Stimulated activated memory B cell treated with anti-CD40 and anti-IgM and Interleukin-4, amounts not matched to agents 10 μg/mL and 1 μg/mL and 100 μg/mL, for 72 hours (primary cell): Measurements from ENCODE around the gene CYP2D6.
A peak's percentile ranks its signal among the peaks of the same experiment; 100 is the strongest.
"Not testable (repeated sequence)": the region's sequence is repeated elsewhere in the genome, so short reads cannot be mapped to it uniquely, and the experiment has no call there.

ENCODE experiments used
- ATAC-seq: fragments of 150-1000 bp; cut with Tn5 transposase; 2 replicates; pipeline ENCODE4 v1.10.0; 2021
- H3K27ac Mint-ChIP-seq: one replicate; pipeline ENCODE4 v1.8.0; 2022; ENCODE audit warnings: mild to moderate bottlenecking, mixed read lengths
- H3K27me3 Mint-ChIP-seq: one replicate; pipeline ENCODE4 v1.8.0; 2022; ENCODE audit warnings: mixed read lengths
- H3K36me3 Mint-ChIP-seq: one replicate; pipeline ENCODE4 v1.8.0; 2022; ENCODE audit warnings: mixed read lengths
- H3K4me1 Mint-ChIP-seq: one replicate; pipeline ENCODE4 v1.8.0; 2022; ENCODE audit warnings: mixed read lengths
- H3K4me3 Mint-ChIP-seq: one replicate; pipeline ENCODE4 v1.8.0; 2022; ENCODE audit warnings: mild to moderate bottlenecking, moderate library complexity, mixed read lengths
- H3K9me3 Mint-ChIP-seq: one replicate; pipeline ENCODE4 v1.8.0; 2022; ENCODE audit warnings: mixed read lengths

CYP2D6 gene

GRCh38 chr22:42130639-42131431, at the start of gene CYP2D6:
CYP2D6 (minus strand) TSS chr22:42130810; CDS start chr22:42130791, 19 bp downstream.
- not testable (repeated sequence) for H3K9me3 Mint-ChIP-seq, H3K4me1 Mint-ChIP-seq, H3K4me3 Mint-ChIP-seq, H3K27ac Mint-ChIP-seq, H3K36me3 Mint-ChIP-seq
- peaks cover 21% of the 10 kb centered on the region for H3K27me3 Mint-ChIP-seq
- ATAC-seq: peak; percentile 1

DNA sequence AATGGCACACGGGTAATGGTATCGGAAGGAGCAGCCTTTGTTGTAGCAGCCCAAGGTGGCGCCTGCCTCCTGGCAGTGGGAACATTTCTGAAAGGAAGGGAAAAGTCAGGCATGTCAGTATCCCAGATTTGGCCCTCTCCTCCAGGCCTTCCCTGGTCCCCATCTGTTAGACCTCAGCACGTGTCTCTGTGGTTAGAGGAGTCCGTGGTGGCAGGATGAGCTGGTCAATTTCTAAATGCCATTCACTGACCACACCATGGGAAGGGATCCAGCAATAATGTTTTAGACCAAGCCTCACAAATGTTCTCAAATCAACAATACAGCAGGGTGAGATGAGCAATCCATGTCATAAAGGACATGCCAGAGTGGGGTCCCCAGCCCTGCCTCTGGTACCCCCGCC, 49.0 kb upstream of the CYP2D6 start:
- Mint-ChIP-seq H3K27me3 (no peaks in the 10 kb centered on the region), H3K9me3 (no peaks in the 10 kb centered on the region), H3K4me3 (no peak overlapping the region), H3K36me3 (peaks cover 35% of the 10 kb centered on the region), H3K27ac (no peak overlapping the region), H3K4me1 (peaks cover 36% of the 10 kb centered on the region)
- ATAC-seq: no peak

DNA sequence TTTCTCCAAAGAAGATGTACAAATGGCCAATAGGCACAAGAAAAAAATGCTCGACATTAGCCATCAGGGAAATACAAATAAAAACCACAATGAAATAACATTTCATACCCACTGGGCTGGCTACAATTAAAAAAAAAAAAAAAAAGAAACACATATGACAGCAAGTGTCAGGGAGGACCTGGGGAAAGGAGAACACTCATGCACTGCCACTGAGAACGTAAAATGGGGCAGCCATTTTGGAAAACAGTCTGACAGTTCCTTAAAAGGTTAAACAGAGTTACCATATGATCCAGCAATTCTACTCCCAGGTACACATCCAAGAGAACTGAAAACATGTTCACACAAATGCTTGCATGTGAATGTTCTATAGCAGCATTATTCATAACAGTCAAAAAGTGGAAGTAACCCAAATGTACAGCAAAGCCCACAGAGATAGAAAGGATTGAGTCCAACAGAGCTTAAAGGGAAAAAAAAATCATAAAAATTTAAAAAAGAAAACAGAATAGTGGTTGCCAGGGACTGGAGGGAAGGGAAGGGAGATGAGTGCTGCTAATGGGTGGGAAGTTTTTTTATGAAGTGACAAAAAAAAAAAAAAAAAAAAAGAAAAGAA, 48.4 kb upstream of the CYP2D6 start:
- H3K4me1 Mint-ChIP-seq: peaks cover 40% of the 10 kb centered on the region
- no peaks in the 10 kb centered on the region for H3K27me3 Mint-ChIP-seq
- peak; percentile 45 for ATAC-seq
- no peak overlapping the region for H3K27ac Mint-ChIP-seq
- no peaks in the 10 kb centered on the region for H3K9me3 Mint-ChIP-seq
- peaks cover 35% of the 10 kb centered on the region for H3K36me3 Mint-ChIP-seq
- no peak overlapping the region for H3K4me3 Mint-ChIP-seq

GRCh38 chr22:42177891-42178336, 47.3 kb upstream of the CYP2D6 start:
- Mint-ChIP-seq H3K27me3 (no peaks in the 10 kb centered on the region), H3K9me3 (no peaks in the 10 kb centered on the region), H3K36me3 (peaks cover 35% of the 10 kb centered on the region), H3K27ac (peak overlapping the region; percentile 14), H3K4me1 (peaks cover 37% of the 10 kb centered on the region), H3K4me3 (no peak overlapping the region)
- ATAC-seq: no peak

GRCh38 chr22:42176255-42176915, 45.8 kb upstream of the CYP2D6 start:
- no peak for ATAC-seq
- Mint-ChIP-seq H3K4me1 (peaks cover 49% of the 10 kb centered on the region), H3K27me3 (no peaks in the 10 kb centered on the region), H3K9me3 (no peaks in the 10 kb centered on the region), H3K4me3 (no peak overlapping the region), H3K36me3 (peaks cover 35% of the 10 kb centered on the region), H3K27ac (peak overlapping the region; percentile 13)

DNA sequence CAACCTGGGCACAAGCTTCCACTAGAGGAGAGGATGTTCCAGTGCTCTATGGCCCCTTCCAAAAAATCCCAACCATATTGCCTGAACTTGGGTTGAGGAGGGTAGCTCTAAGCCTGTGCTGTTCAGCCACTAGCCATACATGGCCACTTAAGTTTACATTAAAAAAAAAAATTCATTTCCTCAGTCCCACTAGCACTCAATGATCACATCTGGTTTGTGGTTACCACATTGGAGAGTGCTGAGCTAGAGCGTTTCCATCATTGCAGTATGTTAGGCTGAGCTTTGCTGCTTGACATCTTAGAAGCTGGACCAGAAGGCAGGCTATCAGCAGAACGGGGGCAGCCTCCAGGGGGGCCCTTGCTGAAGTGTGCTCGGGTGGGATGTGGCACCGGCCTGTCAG, 43.5 kb upstream of the CYP2D6 start:
- no peak for ATAC-seq
- Mint-ChIP-seq H3K27ac (peak overlapping the region; percentile 49), H3K4me1 (peaks cover 52% of the 10 kb centered on the region), H3K4me3 (no peak overlapping the region), H3K36me3 (peaks cover 39% of the 10 kb centered on the region), H3K27me3 (no peaks in the 10 kb centered on the region), H3K9me3 (no peaks in the 10 kb centered on the region)

DNA sequence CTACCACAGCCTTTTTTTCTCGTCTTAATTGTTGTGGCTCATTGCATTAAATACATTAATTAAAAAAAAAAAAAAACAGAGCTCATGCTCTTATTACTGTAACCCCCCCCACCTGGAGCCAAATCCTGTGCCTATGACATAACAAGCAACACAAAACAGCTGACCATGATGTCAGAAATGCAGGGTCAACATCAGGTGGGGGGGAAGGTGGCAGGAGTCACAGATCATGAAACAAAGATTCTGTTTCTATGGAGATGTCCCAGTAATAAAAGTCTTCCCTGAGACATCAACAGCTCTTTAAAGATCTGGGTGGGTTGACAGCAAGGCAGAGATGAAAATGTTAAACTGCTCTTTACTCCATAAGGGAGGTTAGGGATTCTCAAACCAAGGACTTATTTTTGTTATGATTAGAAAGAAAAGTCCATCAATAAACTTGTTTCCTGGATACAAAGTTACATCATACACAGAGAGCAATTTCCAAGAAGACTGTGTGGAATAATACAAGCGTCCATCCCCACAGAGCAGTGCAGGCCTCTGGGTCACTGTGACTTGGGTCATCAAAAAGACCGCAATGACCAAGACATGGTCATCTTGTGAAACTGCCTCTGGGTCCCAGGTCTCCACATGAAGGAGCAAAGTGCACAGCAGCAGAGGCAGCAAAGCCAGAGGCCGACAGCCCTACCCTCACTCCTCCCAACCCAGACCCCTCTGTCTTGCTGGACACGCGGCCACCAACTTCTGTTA, 42.7 kb upstream of the CYP2D6 start:
- peaks cover 56% of the 10 kb centered on the region for H3K4me1 Mint-ChIP-seq
- ATAC-seq: no peak
- no peaks in the 10 kb centered on the region for H3K9me3 Mint-ChIP-seq
- peaks cover 43% of the 10 kb centered on the region for H3K36me3 Mint-ChIP-seq
- no peak overlapping the region for H3K4me3 Mint-ChIP-seq
- H3K27me3 Mint-ChIP-seq: no peaks in the 10 kb centered on the region
- H3K27ac Mint-ChIP-seq: peak overlapping the region; percentile 80

- Mint-ChIP-seq H3K27ac (peak overlapping the region; percentile 80), H3K36me3 (peaks cover 42% of the 10 kb centered on the region), H3K4me3 (peak overlapping the region; percentile 31), H3K4me1 (peaks cover 55% of the 10 kb centered on the region), H3K9me3 (no peaks in the 10 kb centered on the region), H3K27me3 (no peaks in the 10 kb centered on the region)
- no peak for ATAC-seq
Measured at GRCh38 chr22:42172773-42173172, 42.2 kb upstream of the CYP2D6 start.

DNA sequence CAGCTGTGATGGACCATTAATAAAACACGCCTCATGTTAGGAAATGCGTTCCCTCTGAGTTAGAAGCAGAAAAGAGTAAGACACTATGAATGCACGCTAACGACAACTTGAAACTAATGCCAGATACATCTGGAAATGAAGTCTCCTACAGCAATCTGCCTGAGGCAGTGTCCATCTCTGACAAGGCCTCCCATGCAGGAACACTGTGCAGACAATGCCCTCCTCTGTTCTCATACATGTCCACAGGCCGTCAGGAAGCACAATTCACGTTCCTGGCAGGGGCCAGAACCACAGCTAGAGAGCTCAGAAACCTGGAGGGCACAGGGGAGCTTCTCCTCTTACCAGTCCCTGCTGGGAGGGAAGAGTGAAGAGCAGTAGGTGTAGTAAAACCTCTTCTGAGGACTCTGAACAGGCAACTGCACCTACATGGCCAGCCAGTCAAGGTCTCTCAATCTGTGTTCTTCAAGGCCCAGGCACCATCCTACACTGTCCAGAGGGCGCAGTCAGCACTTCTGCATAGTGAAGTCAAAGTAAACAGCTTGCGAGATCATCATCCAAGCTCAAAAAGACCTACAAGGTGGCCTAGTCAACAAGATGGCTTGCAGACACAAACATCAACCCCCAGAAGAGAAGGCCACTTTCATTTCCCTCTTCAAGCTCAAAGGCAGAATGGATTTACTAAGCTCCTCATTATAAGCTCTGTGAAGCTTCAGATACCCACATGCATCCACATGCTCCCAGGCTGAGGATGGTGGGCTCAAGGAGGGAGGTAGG, 41.5 kb upstream of the CYP2D6 start:
- no peaks in the 10 kb centered on the region for H3K9me3 Mint-ChIP-seq
- peak; percentile 68 for ATAC-seq
- H3K4me1 Mint-ChIP-seq: peaks cover 51% of the 10 kb centered on the region
- H3K4me3 Mint-ChIP-seq: no peak overlapping the region
- peaks cover 38% of the 10 kb centered on the region for H3K36me3 Mint-ChIP-seq
- no peaks in the 10 kb centered on the region for H3K27me3 Mint-ChIP-seq
- H3K27ac Mint-ChIP-seq: peak overlapping the region; percentile 80

DNA sequence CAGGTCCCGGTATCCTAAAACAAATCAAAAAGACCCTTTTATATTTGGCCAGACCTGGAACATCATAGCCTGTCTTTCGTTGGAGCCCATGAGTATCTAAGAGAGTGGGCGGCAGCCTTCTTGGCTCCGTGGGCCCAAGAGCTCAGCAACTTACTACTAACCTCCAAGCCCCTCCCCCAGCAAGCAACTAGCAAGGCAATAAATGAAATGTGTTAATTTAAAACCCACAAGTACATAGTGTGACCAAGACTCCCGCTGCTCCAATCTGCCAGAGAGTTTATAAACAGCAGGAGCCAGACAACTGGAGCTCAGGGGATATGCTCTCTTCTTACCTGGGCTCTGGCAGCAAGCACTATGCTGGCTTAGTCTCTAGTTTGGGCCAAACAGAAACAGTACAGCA, 40.8 kb upstream of the CYP2D6 start:
- Mint-ChIP-seq H3K27me3 (no peaks in the 10 kb centered on the region), H3K27ac (no peak overlapping the region), H3K36me3 (peaks cover 41% of the 10 kb centered on the region), H3K4me3 (no peak overlapping the region), H3K9me3 (no peaks in the 10 kb centered on the region), H3K4me1 (peaks cover 48% of the 10 kb centered on the region)
- ATAC-seq: no peak

GRCh38 chr22:42170946-42171345, 40.3 kb upstream of the CYP2D6 start:
- H3K9me3 Mint-ChIP-seq: no peaks in the 10 kb centered on the region
- peaks cover 36% of the 10 kb centered on the region for H3K36me3 Mint-ChIP-seq
- H3K4me3 Mint-ChIP-seq: no peak overlapping the region
- no peaks in the 10 kb centered on the region for H3K27me3 Mint-ChIP-seq
- no peak for ATAC-seq
- peaks cover 45% of the 10 kb centered on the region for H3K4me1 Mint-ChIP-seq
- no peak overlapping the region for H3K27ac Mint-ChIP-seq

DNA sequence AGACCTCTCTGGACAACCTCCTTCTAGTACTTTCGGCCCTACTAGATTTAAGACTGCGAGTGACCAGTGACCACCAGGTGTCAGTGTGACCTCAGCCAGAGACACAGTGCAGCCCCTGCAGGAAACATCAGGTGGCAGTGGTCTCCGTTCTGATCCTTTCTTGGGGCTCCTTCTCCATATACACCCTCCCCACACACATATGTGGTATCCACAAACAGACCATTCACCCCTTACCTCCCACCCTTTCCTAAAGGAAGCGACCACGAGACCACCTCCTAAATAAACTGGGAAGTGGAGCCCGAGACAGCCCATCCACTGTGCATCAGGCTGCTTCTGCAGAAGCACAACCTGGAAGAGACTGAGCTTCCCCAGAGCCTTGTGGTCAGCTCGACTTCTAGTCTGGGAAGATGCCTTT, 38.5 kb upstream of the CYP2D6 start:
- Mint-ChIP-seq H3K27me3 (no peaks in the 10 kb centered on the region), H3K4me3 (no peak overlapping the region), H3K4me1 (peaks cover 46% of the 10 kb centered on the region), H3K36me3 (peaks cover 37% of the 10 kb centered on the region), H3K9me3 (no peaks in the 10 kb centered on the region), H3K27ac (peak overlapping the region; percentile 73)
- ATAC-seq: peak; percentile 68

- no peaks in the 10 kb centered on the region for H3K9me3 Mint-ChIP-seq
- H3K4me3 Mint-ChIP-seq: no peak overlapping the region
- no peak for ATAC-seq
- H3K27ac Mint-ChIP-seq: peak overlapping the region; percentile 73
- peaks cover 37% of the 10 kb centered on the region for H3K36me3 Mint-ChIP-seq
- no peaks in the 10 kb centered on the region for H3K27me3 Mint-ChIP-seq
- H3K4me1 Mint-ChIP-seq: peaks cover 40% of the 10 kb centered on the region
Measured at GRCh38 chr22:42168476-42168875, 37.9 kb upstream of the CYP2D6 start.

GRCh38 chr22:42167066-42167465, 36.5 kb upstream of the CYP2D6 start:
- Mint-ChIP-seq H3K4me1 (peaks cover 29% of the 10 kb centered on the region), H3K4me3 (no peak overlapping the region), H3K27me3 (no peaks in the 10 kb centered on the region), H3K27ac (no peak overlapping the region), H3K36me3 (peaks cover 37% of the 10 kb centered on the region), H3K9me3 (no peaks in the 10 kb centered on the region)
- ATAC-seq: no peak
